Measurements from ENCODE around the gene DGKI.

DGKI gene

GRCh38 chr7:137519181-137519691 is 327.5 kb downstream of the DGKI start:
- DNase-seq: no peak

DNA sequence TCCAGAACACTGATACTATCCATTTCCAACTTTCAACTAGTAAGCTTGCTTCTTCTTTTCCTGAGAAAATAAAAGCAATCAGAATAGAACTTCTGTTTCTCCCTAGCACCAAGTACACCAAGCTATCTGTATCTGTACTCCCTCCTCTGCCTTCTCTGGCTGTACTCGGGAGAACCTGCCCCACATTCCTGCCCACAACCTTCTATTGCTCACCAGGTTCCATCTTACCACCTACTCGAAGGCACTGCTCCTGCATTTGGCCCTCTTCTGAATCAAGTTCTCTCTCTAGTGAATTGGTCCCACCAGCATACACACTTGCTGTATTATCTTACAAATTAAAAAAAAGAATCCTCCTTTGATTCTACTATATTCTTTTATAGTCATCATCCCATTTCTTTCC is 333.7 kb downstream of the DGKI start:
- no peak for DNase-seq

DNA sequence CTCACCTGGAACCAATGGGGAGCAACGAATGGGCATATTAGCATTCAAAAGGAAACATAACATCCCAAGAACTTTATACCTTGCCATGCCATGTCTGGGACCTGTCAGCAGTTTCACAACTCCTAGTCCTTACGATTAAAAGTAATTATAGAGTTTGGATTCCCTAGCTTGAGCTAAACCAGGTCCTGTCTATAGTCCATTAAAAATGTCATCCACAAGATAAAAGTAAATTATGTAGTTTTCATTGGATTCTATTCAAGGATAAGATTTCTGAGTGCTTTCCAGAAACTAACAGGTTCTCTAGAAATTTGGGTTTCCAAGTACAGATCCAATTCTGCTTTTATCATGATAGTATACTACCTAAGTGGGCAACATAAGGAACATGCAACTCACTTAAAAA is 339.7 kb downstream of the DGKI start:
- DNase-seq: no peak

DNA sequence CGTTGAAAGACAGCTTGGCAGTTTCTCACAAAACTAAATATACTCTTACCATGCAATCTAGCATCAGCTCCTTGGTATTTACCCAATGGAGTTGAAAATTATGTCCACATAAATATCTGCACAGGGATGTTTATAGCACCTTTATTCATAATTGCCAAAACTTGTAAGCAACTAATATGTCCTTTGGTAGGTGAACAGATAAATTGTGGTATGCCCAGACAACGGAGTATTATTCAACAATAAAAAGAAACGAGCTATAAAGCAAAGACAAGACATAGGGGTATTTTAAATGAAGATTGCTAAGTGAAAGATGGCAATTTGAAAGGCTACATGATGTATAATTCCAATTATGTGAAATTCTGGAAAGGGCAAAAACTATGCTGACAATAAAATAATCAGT is 340.7 kb downstream of the DGKI start:
- DNase-seq: no peak

- DNase-seq: no peak
Measured at GRCh38 chr7:137501562-137501961, 345.2 kb downstream of the DGKI start.

DNA sequence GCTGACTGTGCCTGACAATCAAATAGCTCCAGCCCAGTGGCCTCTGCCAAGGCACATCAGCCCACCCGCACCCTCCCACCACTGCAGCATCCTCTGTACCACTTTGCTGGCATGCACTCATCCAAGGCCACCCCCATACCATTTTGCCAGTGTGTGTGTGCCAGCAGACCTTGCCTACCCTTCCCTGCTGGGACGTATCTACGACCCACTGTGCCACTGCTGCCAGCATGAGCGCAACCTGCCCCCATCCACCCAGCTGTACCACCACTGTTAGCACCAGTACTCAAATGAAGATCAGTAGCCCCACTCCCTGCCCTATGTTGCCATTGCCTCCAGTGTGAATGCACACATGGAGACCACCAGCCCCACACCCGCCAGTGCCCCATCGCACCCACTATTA is 353.9 kb downstream of the DGKI start:
- DNase-seq: no peak

DNA sequence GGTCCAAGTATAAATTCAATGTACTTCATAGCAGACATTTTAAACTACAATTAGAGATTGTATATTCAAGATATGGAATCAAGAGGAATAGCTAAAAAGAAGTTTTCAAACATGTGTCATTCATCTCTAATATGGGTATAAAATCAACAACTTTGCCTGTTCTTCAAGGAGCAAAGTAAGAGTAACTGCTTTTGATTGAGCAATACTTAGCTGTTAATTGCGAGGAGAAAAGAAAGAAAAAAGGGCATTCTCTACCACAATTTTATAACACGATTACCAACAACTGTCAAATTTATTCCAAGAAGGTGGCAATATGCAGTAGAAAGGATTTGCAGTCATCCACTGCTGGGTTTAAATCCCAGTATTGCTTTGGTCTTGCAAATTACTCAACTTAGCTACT is 356.9 kb downstream of the DGKI start:
- no peak for DNase-seq

GRCh38 chr7:137488038-137488437 is 358.7 kb downstream of the DGKI start:
- no peak for DNase-seq

- DNase-seq: no peak
Measured at GRCh38 chr7:137485818-137486217, 361.0 kb downstream of the DGKI start.

GRCh38 chr7:137484326-137484725 is 362.4 kb downstream of the DGKI start:
- DNase-seq: no peak

DNA sequence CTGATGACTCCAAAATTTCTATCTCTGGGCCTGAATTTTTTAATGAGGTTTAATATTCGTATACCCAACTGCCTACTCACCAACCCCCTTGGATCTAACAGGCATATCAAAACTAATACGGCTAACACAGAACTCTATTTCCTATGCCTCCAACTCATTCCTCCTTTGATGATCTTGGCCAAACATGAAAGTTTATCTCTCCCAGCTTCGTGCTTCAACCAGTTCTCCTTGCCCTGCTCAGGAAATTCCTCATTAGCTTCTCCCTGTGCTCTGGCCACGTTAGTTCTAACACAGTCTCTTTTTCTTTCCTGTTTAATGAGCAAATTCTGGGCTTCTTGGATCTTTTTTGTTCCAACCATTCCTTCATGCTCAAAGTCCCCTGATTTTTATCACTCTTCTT is 364.3 kb downstream of the DGKI start:
- DNase-seq: no peak

DNA sequence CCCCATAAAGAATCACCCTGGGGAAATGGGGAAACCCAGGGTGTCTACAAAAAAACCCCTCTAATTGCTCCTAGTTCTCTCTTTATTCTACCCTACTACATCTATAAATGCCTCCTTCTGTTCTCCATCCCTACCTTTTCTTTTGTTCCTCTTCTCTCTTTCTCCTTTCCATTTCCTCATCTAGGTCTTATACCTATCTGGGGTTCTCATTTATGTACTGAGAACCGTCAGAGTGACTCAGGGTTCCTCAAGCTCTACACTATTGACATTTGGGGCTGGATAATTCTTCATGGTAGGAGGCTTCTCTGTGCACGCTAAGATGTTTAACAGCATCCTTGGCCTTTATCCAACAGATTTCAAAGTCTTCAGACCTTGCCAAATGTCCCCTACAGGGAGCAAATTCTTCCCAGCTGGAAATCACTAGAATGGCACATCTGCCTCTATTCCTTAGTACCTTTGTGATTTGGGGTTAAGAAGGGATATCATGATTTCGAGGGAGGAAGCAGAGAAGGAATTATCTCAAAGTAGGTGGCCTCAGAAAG is 365.9 kb downstream of the DGKI start:
- peak; percentile 37 for DNase-seq

- no peak for DNase-seq
Measured at GRCh38 chr7:137480401-137480800, 366.4 kb downstream of the DGKI start.

DNA sequence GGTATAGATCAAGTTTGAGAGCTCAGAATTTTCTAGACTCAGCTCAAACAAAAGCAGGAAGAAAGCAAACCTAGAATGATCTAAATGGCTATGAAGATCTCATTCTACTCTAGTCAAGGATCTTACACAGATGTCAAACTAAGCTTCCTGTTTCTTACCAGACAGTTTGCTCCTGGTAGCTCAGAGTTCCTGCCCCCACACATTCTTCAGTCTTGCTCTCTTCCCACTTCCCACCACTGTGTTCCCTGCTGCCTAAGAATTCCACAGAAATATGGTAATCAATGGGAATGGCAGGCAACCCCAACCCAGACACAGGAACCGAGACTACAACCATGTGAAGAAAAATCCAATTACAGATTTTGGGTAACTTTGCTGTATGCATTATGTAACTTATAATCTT is 369.8 kb downstream of the DGKI start:
- DNase-seq: peak; percentile 70

- DNase-seq: no peak
Measured at GRCh38 chr7:137475966-137476365, 370.8 kb downstream of the DGKI start.

- DNase-seq: no peak
Measured at GRCh38 chr7:137474540-137475026, 372.2 kb downstream of the DGKI start.

GRCh38 chr7:137471128-137471527 is 375.6 kb downstream of the DGKI start:
- no peak for DNase-seq

DNA sequence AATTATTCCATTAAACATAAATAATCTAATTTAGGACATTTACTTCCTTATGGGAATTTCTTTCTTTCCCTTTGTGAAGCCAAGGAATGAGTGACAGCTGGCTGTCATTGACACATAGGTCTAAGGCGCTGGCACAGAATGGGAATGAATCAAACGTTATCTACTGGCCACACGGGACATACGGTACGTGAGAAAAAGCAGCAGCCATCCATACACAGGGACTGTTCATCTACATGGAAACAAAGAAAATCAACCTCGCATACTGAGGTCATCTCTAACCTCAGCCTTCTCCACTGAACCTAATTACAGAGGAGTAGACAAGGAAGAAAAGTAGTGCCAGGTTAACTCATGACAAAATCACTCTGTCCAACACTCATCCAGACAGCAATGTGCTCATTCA is 376.9 kb downstream of the DGKI start:
- no peak for DNase-seq

- DNase-seq: no peak
Measured at GRCh38 chr7:137469191-137469811, 377.5 kb downstream of the DGKI start.

DNA sequence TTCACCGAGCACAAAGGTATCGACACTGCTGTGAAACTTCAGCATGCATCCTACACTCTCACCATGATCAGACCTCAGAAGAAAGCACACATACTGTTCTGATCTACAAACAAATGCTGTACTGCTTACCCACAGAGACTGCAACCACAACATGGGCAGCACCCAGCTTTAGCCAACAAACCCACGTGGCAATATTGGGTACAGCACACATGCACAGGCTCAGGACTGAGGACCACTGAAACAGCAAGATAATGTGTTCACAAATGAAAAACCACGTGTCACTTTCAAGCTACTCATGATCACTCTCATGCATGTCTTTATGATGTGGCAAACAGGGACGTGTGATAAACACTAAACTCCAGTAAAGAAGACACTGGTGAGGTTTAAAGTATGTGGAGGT is 383.9 kb downstream of the DGKI start:
- no peak for DNase-seq

- peak; percentile 48 for DNase-seq
Measured at GRCh38 chr7:137462074-137462715, 384.6 kb downstream of the DGKI start.

DNA sequence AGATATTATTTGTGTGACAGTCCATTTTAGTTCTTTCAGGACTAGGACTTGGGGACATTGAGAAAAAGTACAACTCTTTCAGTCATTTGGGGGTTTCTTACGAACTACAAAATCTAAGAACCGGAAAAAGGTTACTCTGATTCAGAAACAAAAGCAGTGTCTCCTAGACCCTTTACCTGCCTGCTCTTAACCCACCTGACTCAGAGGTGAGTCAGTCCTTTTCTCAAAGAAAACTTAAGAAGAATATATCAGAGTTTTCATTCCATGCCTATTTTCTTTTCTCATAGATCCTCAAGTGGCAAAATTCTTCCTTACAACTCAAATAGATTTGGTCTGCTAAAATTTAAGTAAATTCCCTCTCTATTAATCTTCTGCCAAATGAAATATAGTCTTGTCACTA is 388.4 kb downstream of the DGKI start:
- DNase-seq: no peak

GRCh38 chr7:137454767-137455166 is 392.0 kb downstream of the DGKI start:
- DNase-seq: peak; percentile 62

DNA sequence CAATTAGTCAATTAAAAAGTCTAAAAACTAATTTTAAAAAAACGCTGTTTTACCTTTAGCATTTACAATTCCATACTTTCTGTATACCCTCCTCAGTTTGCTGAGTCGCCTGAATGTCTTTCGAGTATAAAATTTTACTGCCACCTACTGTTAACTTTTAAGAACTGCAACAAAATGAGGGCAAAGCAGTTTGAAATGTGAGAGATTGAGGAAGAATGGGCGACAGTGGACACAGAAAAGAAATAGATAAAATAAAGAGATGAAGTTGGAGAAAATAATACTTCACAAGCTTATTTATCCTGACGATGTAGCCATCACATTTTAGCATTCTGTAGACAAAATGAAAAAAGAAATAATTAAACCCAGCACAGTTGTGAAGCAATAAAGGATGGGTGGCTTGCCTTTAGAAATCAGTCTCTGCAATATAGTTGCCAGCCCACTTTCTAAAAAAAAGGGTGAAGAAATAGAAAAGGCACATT is 392.5 kb downstream of the DGKI start:
- peak; percentile 66 for DNase-seq

All from fibroblast of skin of right quadriceps (primary cell).